HEK293T (cell line): ENCODE results near the gene RTKN.

ENCODE experiments used
- CTCF ChIA-PET: fragments of 350-600 bp; formaldehyde crosslinking; extraction: SDS; loops from one replicate; lab custom pipeline; 2021; ENCODE audit warnings: antibody characterized with exemption, inconsistent platforms; lab: Yijun Ruan, JAX
- POLR2A ChIA-PET: fragments of 350-600 bp; formaldehyde crosslinking; extraction: SDS; loops from one replicate; lab custom pipeline; 2020; ENCODE audit warnings: antibody characterized with exemption, inconsistent platforms; lab: Yijun Ruan, JAX
- DNase-seq: peaks from one replicate; pipeline ENCODE4 v3.0.0; 2012; ENCODE audit warnings: mixed read lengths; ENCODE audit errors: extremely low spot score
- ARNT ChIP-seq: fragments of 450-650 bp; IDR thresholded peaks from 2 replicates; pipeline ENCODE4 v1.6.1; 2017; ENCODE audit warnings: mild to moderate bottlenecking
- BHLHE40 ChIP-seq: fragments of 450-650 bp; IDR thresholded peaks from 2 replicates; pipeline ENCODE4 v1.6.1; 2016; ENCODE audit warnings: mild to moderate bottlenecking, moderate library complexity, borderline replicate concordance
- CTBP1 ChIP-seq: fragments of 450-650 bp; IDR thresholded peaks from 2 replicates; pipeline ENCODE4 v1.6.1; 2016; ENCODE audit warnings: borderline replicate concordance
- ELF4 ChIP-seq: fragments of 450-650 bp; IDR thresholded peaks from 2 replicates; pipeline ENCODE4 v1.6.1; 2017; ENCODE audit warnings: antibody characterized with exemption
- FOXA1 ChIP-seq: fragments of 450-650 bp; IDR thresholded peaks from 2 replicates; pipeline ENCODE4 v1.6.1; 2016; ENCODE audit warnings: mild to moderate bottlenecking
- FOXK2 ChIP-seq: fragments of 450-650 bp; IDR thresholded peaks from 2 replicates; pipeline ENCODE4 v1.6.1; 2016; ENCODE audit warnings: mild to moderate bottlenecking
- FOXM1 ChIP-seq: fragments of 450-650 bp; IDR thresholded peaks from 2 replicates; pipeline ENCODE4 v1.6.1; 2017; ENCODE audit warnings: mild to moderate bottlenecking, borderline replicate concordance
- HDGF ChIP-seq: fragments of 450-650 bp; IDR thresholded peaks from 2 replicates; pipeline ENCODE4 v1.6.1; 2017; ENCODE audit warnings: antibody characterized with exemption, borderline replicate concordance
- L3MBTL2 ChIP-seq: fragments of 450-650 bp; conservative IDR thresholded peaks from 2 replicates; pipeline ENCODE4 v1.6.1; 2016; ENCODE audit warnings: mild to moderate bottlenecking
- LEF1 ChIP-seq: fragments of 450-650 bp; IDR thresholded peaks from 2 replicates; pipeline ENCODE4 v1.6.1; 2017; ENCODE audit warnings: mild to moderate bottlenecking, borderline replicate concordance
- NFRKB ChIP-seq: fragments of 450-650 bp; IDR thresholded peaks from 2 replicates; pipeline ENCODE4 v1.6.1; 2016; ENCODE audit warnings: mild to moderate bottlenecking, moderate library complexity
- SP1 ChIP-seq: fragments of 450-650 bp; IDR thresholded peaks from 2 replicates; pipeline ENCODE4 v1.6.1; 2017
- SUZ12 ChIP-seq: fragments of 450-650 bp; IDR thresholded peaks from 2 replicates; pipeline ENCODE4 v1.6.1; 2016; ENCODE audit warnings: mild to moderate bottlenecking
- TARDBP ChIP-seq: fragments of 450-650 bp; IDR thresholded peaks from 2 replicates; pipeline ENCODE4 v1.6.1; 2016
- ZNF384 ChIP-seq: fragments of 450-650 bp; IDR thresholded peaks from 2 replicates; pipeline ENCODE4 v1.6.1; 2016
- TF ChIP-seq, protein P1 (sequence below): fragments of 450-650 bp; IDR thresholded peaks from 2 replicates; pipeline ENCODE4 v1.6.1; 2016

RTKN gene

GRCh38 chr2:74393525-74393924, 48.2 kb downstream of the RTKN start:
- DNase-seq: no peak
- CTCF ChIA-PET: no interaction called here
- TF ChIP-seq ZNF384: no peak
- no peak for TF ChIP-seq SP1
- TF ChIP-seq, protein P1, sequence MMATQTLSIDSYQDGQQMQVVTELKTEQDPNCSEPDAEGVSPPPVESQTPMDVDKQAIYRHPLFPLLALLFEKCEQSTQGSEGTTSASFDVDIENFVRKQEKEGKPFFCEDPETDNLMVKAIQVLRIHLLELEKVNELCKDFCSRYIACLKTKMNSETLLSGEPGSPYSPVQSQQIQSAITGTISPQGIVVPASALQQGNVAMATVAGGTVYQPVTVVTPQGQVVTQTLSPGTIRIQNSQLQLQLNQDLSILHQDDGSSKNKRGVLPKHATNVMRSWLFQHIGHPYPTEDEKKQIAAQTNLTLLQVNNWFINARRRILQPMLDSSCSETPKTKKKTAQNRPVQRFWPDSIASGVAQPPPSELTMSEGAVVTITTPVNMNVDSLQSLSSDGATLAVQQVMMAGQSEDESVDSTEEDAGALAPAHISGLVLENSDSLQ: no peak
- no peak for TF ChIP-seq FOXM1
- TF ChIP-seq HDGF: no peak
- POLR2A ChIA-PET: no interaction called here

DNA sequence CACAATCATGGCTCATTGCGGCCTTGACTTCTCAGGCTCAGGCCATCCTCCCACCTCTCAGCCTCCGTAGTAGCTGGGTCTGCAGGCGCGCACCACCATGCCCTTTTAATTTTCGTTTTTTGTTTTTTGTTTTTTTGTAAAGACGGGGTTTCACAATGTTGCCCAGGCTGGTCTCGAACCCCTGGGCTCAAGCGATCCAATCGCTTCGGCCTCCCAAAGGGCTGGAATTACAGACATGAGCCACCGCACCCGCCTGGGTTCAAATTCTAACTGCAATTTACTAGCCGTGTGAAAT, 49.3 kb downstream of the RTKN start:
- POLR2A ChIA-PET: interaction anchor here (0.6 to 2.7 kb wide), 12 partner anchors 8 to 137 kb away, joined by 3 to 15 read pairs (median 8); partner anchors contain the start of genes AUP1, DCTN1, HTRA2 and INO80B
- CTCF ChIA-PET: interaction anchor here (0.6 to 1.1 kb wide), 3 partner anchors 11 to 107 kb away, joined by 3 to 6 read pairs (median 5); no protein-coding TSS in a partner anchor
- no peak for TF ChIP-seq SP1
- TF ChIP-seq ZNF384: no peak
- no peak for DNase-seq

DNA sequence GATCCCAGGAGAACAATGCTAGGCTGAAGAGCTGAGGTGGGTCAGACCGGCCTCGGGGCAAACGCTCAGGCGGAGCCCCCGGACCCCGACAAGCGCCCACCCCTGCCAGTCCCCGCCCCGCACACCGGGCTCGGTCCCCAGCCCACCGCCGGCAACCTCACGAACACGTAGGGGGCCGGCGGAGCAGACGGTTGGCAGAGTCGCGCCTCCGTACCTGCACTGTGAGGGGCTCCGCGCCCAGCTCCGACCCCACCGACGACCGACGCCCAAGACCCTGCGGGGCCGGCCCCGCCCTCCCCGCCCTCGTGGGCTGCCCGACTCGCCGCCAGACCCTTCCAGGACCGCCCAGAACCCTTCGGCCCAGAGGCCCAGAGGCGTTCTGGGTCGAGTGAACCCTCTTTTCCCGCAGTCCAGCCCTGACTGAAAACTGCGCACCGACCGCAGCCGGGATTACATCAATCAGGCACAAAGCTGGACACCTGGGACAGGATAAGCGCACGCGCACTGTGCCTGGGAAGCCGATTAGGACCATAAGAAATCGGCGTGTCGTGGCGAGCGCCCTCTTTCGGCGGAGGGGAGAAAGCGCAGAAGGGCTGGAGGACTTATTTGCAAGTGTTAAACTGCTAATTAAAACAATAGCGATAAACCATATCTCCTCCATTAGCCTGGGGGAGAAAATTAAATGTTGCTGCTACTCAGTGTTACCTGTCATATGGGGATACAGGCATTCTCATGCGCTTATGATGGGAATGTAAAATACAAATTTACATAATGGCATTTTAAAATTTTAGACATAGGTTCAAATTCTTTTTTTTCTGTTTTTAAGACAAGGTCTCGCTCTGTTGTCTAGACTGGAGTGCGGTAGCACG, 49.9 kb downstream of the RTKN start:
- peak; percentile 91 for DNase-seq

GRCh38 chr2:74391209-74391579, 50.5 kb downstream of the RTKN start:
- CTCF ChIA-PET: interaction anchor here (0.5 to 1.3 kb wide), 4 partner anchors 10 to 141 kb away, joined by 3 read pairs; no protein-coding TSS in a partner anchor
- POLR2A ChIA-PET: interaction anchor here (0.8 to 2.7 kb wide), 21 partner anchors 9 to 213 kb away, joined by 3 to 15 read pairs (median 5); partner anchors contain the start of genes AUP1, C2orf81, DCTN1 and HTRA2

More for the DNA sequence above, 49.9 kb downstream of the RTKN start:
- CTCF ChIA-PET: interaction anchor here (0.5 to 1.3 kb wide), 7 partner anchors 10 to 250 kb away, joined by 3 to 6 read pairs (median 3); no protein-coding TSS in a partner anchor
- POLR2A ChIA-PET: interaction anchor here (0.5 to 2.7 kb wide), 23 partner anchors 9 to 213 kb away, joined by 3 to 15 read pairs (median 5); partner anchors contain the start of genes AUP1, C2orf81, DCTN1 and HTRA2
- TF ChIP-seq FOXM1: peak; percentile 40; the same call in 1 of the 2 replicates
- TF ChIP-seq SUZ12: no peak
- peak; percentile 68 for TF ChIP-seq ARNT
- no peak for TF ChIP-seq FOXA1
- TF ChIP-seq L3MBTL2: 0 out of 2 replicates have a peak, but pooled peaks have one; percentile 25

GRCh38 chr2:74390606-74391005, 51.1 kb downstream of the RTKN start:
- ChIA-PET POLR2A (interaction anchor here (0.9 to 2.7 kb wide), 16 partner anchors 8 to 212 kb away, joined by 3 to 15 read pairs (median 6); partner anchors contain the start of genes C2orf81, DCTN1, INO80B and MOB1A), CTCF (interaction anchor here (1.3 kb wide), 1 partner anchor 9 kb away, joined by 3 read pairs; no protein-coding TSS in a partner anchor)
- TF ChIP-seq BHLHE40: no peak
- TF ChIP-seq FOXK2: no peak
- no peak for TF ChIP-seq FOXM1
- TF ChIP-seq TARDBP: no peak
- TF ChIP-seq HDGF: no peak
- TF ChIP-seq FOXA1: no peak
- TF ChIP-seq, protein P1: no peak
- TF ChIP-seq SUZ12: no peak
- TF ChIP-seq CTBP1: no peak
- TF ChIP-seq SP1: no peak
- DNase-seq: no peak

More at GRCh38 chr2:74391209-74391579, 50.5 kb downstream of the RTKN start:
- peak; percentile 34 for DNase-seq
- no peak for TF ChIP-seq ZNF384
- no peak for TF ChIP-seq TARDBP
- no peak for TF ChIP-seq SUZ12
- no peak for TF ChIP-seq FOXA1
- no peak for TF ChIP-seq FOXK2
- no peak for TF ChIP-seq CTBP1
- TF ChIP-seq SP1: no peak
- no peak for TF ChIP-seq L3MBTL2
- no peak for TF ChIP-seq BHLHE40
- no peak for TF ChIP-seq ELF4
- no peak for TF ChIP-seq LEF1

DNA sequence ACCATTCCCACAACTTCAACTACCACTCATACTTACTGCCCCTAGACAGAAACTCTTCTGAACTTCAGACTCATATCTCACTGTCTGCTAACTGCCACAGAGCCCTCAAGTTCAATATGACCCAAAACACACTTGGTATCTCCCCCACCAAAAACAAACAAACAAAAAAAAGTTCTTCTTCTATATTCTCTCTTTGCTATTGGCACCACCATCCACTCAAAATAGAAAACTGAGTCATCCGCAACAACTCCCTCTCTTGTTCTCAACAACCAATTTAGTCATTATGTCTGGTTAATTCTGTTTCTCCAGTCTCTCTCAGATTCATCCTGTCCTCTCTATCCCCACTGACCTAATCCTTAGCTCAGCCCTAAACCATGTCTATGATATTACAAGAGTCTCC, 54.4 kb downstream of the RTKN start:
- CTCF ChIA-PET: no interaction called here
- no peak for DNase-seq
- POLR2A ChIA-PET: interaction anchor here (1.1 kb wide), 1 partner anchor 11 kb away, joined by 3 read pairs; no protein-coding TSS in a partner anchor
- TF ChIP-seq FOXA1 (no peak), FOXM1 (no peak), NFRKB (no peak), CTBP1 (no peak), HDGF (no peak), TARDBP (no peak), SP1 (no peak), LEF1 (no peak), ZNF384 (no peak), L3MBTL2 (no peak), ARNT (no peak), ELF4 (no peak), BHLHE40 (no peak)
- TF ChIP-seq, protein P1: no peak
